Fibroblast of the aortic adventitia (primary cell): ENCODE results near the gene ZBP1. TPM values are rescaled to one million over a fixed set of nuclear protein-coding genes. Genes with fewer than 3 reads are reported as not detected.

Experiments
- DNase-seq: peaks from one replicate; pipeline ENCODE4 v3.0.0-alpha.2; 2010; ENCODE audit warnings: low read depth
- H3K4me3 ChIP-seq: 2 replicates; pipeline ENCODE4 v1.5.1; 2011; ENCODE audit warnings: low read depth, mild to moderate bottlenecking, control low read depth, low read length, moderate library complexity
- total RNA-seq: library from RNA; depleted of rRNA; stranded (reverse); fragments of >200 nt; gene quantifications from 2 replicates; pipeline ENCODE4 v1.2.3, GENCODE V29; 2012; ENCODE audit warnings: low replicate concordance
- TF ChIP-seq, protein P1 (sequence below): IDR thresholded peaks from 2 replicates; pipeline ENCODE4 v1.5.1; 2011; ENCODE audit warnings: mild to moderate bottlenecking, low read length, control low read depth, inconsistent platforms; ENCODE audit not compliant: insufficient read depth

ZBP1 gene
- total RNA-seq, 1 donor, result not detected

DNA sequence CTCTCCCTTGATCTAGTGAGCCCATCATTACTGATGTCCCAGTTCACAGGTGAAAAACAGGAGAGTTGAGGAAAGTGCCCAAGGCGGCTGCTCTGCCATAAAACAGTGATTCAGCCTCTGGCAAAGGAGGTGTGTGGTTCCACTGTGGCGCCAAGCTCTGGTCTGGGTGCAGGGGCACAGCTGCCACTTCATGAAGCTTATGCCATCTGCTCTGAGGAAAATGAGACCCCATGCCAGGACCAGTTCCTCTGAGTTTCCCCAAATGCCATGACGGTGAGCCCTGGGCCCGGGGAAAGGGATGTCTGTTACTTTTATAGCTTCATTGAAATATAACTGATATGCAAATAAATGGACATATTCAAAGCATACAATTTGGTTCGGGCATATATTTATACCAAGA, 33.7 kb upstream of the ZBP1 start:
- DNase-seq, result no peak
- H3K4me3 ChIP-seq, result no peak overlapping the region
- TF ChIP-seq, protein P1, sequence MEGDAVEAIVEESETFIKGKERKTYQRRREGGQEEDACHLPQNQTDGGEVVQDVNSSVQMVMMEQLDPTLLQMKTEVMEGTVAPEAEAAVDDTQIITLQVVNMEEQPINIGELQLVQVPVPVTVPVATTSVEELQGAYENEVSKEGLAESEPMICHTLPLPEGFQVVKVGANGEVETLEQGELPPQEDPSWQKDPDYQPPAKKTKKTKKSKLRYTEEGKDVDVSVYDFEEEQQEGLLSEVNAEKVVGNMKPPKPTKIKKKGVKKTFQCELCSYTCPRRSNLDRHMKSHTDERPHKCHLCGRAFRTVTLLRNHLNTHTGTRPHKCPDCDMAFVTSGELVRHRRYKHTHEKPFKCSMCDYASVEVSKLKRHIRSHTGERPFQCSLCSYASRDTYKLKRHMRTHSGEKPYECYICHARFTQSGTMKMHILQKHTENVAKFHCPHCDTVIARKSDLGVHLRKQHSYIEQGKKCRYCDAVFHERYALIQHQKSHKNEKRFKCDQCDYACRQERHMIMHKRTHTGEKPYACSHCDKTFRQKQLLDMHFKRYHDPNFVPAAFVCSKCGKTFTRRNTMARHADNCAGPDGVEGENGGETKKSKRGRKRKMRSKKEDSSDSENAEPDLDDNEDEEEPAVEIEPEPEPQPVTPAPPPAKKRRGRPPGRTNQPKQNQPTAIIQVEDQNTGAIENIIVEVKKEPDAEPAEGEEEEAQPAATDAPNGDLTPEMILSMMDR, result no peak

DNA sequence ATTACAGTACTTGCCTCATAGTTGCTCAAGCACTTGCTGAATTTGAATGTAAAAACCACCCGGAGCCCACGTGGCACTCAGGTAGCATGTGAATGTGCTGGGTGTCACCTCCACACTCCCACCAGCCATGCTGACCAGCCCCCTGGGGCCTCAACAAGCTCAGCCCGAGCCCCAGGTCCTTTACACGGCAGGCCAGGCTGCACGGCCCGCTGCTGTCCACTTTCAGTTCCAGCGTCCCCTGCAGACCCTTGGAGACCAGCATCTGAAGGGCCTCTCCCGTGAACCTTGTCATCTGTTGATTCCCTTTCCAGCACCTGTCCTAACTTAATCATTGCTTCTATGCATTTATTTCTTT, 33.3 kb upstream of the ZBP1 start:
- TF ChIP-seq, protein P1, result no peak
- no peak for DNase-seq

DNA sequence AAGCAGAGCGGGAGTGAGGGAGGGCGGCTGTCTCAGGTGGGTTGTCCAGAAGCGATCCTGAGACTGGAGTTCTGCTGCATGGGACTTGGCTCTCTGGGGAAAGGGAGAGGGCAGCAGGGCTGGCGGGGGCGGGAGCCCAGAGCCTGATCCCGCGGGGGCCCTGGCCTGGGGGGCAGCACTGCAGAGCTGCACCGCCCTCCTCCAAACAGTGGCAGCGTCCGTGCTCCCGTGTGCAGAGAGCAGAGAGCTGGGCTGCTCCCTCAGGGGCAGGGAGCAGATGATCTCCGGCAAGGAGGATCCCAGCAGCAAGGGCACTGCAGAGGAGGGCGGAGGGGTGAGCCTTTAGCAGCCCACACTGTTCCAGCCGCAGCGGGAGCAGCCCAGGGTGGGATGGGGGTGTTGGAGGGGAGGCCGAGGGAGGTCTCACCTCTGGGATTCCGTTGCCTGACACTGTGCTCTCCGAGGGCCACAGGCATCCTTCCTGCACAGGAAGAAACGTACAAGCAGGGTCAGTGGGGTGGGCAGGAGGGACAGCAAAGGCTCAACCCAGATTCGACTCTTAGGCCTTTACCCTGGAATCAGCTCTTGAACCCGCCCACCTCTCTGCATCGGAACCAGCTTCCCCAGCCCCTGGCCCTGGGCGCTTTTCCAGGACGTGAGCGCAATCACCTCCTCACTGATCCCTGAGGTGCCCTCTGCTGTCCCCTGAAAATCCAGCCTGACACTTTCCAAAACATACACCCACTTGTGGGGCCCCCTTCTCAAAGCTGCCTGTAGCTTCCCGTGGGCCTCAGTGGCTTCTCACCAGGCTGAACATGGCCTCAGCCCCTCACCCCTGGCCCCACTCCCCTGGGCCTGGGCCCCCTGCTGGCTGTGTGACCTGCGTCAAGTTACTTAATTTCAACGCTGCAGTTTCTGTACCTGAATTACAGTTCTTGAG, 32.6 kb upstream of the ZBP1 start:
- TF ChIP-seq, protein P1, result no peak
- H3K4me3 ChIP-seq, result no peak overlapping the region
- no peak for DNase-seq

More for the DNA sequence above, 33.3 kb upstream of the ZBP1 start:
- H3K4me3 ChIP-seq, result no peak overlapping the region

DNA sequence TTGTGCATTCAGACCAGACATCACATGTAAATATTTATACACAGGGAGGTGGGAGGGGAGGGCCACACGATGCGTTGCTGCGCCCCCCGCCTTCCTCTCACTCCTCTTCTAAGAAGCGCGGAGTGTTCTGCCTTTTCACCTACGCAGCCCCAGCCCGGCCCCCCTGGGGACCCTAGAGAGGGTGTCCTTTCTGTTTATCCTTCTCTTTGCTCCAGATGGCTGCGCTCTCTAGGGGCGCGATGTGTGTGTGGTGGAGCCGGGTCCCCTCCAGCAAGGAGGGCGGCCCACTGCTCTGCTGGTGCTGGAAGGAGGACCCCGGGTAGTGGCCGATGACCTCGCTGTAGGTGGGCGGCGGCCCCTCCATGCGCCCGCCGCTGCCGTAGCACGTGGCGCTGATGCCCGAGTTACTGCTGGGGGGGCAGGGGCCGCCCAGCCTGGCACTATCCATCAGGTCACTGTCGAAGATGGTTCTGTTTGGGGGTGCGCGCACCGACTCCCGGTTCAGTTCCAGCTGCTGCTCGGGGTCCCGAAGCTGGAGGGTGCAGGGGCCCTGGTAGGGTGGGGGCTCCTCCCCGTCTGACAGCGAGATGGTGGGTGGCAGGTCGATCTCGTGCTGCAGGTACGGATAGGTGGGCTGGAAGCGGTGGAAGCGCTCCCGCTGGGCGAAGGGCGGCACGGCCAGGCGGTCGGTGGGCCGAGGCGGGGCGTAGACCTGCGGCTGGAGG, 31.8 kb upstream of the ZBP1 start:
- TF ChIP-seq, protein P1, result no peak
- H3K4me3 ChIP-seq, result no peak overlapping the region
- no peak for DNase-seq

DNA sequence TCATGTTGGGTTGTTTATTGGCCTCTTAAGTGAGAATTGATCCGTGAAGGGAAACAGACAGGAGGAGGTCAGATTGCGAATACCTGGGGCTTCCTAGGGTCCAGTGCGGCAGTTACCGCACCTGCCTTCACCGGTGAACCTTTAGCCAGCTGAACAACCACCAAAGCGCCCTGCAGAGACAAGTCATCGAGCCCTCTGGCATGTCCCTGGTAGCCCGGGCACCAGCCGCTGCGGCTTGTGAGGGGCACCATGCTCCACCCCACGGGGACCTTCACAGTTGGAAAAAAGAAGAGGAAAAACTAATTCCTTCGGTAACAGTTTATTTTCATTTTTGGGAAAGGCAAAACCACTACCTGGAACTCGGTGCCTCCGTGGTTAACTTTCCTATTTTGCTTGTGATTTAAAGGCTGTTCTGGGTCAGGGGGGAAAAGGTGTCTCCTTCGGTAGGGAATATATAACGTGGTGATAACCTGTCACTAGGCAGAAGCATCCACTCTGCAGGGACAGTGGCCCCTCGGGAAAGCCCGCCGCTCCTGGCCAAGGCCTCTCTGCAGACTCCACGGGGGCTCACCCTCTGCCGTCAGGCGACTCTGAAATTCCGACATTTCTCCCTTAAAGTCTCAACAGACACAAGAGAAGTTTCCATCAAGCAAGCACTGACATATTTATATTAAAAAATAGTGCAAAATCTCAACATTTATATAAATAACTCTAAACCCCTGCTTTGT, 30.7 kb upstream of the ZBP1 start:
- no peak for DNase-seq
- TF ChIP-seq, protein P1, result no peak
- no peak overlapping the region for H3K4me3 ChIP-seq

DNA sequence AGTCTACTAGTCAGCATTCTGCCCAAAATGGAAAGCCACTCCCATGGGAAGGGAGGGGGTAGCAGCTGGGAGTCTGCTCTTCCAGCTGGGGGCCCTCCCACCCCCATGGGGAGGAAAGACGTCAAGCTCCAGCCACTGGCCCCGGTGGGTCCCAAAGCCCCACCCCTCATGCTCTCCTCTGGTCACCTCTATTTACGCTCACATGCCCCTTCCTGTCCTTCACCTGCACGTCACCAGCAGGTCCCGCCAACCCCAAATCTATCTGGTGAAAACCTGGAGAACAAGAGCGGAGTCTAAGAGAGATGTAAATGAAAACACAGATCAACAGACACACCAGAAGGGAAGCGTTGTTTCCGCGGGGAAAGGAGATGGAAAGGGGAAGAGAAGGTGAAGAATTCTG, 30.0 kb upstream of the ZBP1 start:
- TF ChIP-seq, protein P1, result no peak
- no peak overlapping the region for H3K4me3 ChIP-seq
- DNase-seq, result no peak
